ENCODE data around the gene COL27A1.

COL27A1 gene

DNA sequence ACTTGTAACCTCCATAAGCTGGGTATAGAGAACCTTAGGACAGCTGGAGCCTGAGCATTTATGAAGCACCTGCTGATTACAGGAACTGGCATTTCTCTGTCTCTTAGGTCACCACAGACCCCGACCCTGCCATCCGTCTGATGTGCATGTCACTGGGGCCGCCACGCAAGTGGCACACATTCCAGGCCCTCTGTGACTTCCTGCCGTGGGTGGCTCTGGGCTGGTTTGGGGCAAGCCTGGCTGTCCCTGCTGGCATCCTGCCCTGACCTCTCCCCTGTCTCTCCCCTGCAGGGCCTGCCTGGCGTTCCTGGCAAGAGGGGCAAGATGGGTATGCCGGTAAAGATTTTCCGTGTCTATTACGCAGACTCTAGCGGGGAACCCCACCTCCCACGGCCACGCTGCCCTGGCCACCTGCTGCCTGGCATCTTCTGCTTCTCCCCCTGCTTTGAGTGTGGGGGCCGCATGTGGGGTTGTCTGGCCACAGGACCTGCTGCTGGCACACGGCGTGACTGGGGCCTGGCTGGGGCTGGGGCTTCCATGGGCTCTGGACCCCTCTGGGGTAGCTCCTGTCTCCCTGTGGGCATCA lies 55.4 kb downstream of the COL27A1 start:
- H3K9me3 ChIP-seq (ENCODE audit: control insufficient read depth, insufficient read depth, low read depth, low read length) = no peaks in the 10 kb centered on the region
- no peaks in the 10 kb centered on the region for H3K36me3 ChIP-seq (ENCODE audit: control insufficient read depth in 2 of 2, insufficient read depth in 1 of 2, low read length in 2 of 2)
- H3K4me1 ChIP-seq (ENCODE audit: control insufficient read depth, insufficient read depth, low read length) = peaks cover 1% of the 10 kb centered on the region; the same call in 1 of the 2 replicates
- H3K27ac ChIP-seq (ENCODE audit: extremely low read depth, low read depth, low read length) = no peak overlapping the region
- POLR2A ChIA-PET = interaction anchor here (0.6 kb wide), 1 partner anchor 289 kb away, joined by 3 read pairs; no protein-coding TSS in a partner anchor
- no peak overlapping the region for H3K4me3 ChIP-seq (ENCODE audit: low read depth, low read length)
- TF ChIP-seq ZSCAN30 (tag by site-specific recombination; IDR thresholded peaks at IDR 0.05) (no peak), SP2 (tag by site-specific recombination; IDR thresholded peaks at IDR 0.05) (no peak), ZNF394 (tag by site-specific recombination; IDR thresholded peaks at IDR 0.05; ENCODE audit: borderline replicate concordance) (no peak), RBAK (tag by site-specific recombination; IDR thresholded peaks at IDR 0.05) (no peak), KLF16 (tag by site-specific recombination; IDR thresholded peaks at IDR 0.05) (no peak)
- TF ChIP-seq, protein P1, sequence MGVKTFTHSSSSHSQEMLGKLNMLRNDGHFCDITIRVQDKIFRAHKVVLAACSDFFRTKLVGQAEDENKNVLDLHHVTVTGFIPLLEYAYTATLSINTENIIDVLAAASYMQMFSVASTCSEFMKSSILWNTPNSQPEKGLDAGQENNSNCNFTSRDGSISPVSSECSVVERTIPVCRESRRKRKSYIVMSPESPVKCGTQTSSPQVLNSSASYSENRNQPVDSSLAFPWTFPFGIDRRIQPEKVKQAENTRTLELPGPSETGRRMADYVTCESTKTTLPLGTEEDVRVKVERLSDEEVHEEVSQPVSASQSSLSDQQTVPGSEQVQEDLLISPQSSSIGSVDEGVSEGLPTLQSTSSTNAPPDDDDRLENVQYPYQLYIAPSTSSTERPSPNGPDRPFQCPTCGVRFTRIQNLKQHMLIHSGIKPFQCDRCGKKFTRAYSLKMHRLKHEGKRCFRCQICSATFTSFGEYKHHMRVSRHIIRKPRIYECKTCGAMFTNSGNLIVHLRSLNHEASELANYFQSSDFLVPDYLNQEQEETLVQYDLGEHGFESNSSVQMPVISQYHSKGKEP (tag by site-specific recombination; IDR thresholded peaks at IDR 0.05) = no peak
- TF ChIP-seq, protein P2, sequence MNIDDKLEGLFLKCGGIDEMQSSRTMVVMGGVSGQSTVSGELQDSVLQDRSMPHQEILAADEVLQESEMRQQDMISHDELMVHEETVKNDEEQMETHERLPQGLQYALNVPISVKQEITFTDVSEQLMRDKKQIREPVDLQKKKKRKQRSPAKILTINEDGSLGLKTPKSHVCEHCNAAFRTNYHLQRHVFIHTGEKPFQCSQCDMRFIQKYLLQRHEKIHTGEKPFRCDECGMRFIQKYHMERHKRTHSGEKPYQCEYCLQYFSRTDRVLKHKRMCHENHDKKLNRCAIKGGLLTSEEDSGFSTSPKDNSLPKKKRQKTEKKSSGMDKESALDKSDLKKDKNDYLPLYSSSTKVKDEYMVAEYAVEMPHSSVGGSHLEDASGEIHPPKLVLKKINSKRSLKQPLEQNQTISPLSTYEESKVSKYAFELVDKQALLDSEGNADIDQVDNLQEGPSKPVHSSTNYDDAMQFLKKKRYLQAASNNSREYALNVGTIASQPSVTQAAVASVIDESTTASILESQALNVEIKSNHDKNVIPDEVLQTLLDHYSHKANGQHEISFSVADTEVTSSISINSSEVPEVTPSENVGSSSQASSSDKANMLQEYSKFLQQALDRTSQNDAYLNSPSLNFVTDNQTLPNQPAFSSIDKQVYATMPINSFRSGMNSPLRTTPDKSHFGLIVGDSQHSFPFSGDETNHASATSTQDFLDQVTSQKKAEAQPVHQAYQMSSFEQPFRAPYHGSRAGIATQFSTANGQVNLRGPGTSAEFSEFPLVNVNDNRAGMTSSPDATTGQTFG (tag by site-specific recombination; IDR thresholded peaks at IDR 0.05; ENCODE audit: borderline replicate concordance) = no peak
- CTCF ChIA-PET = no interaction called here

GRCh38 chr9:114212826-114213225 lies 57.5 kb downstream of the COL27A1 start:
- no peaks in the 10 kb centered on the region for H3K36me3 ChIP-seq (ENCODE audit: control insufficient read depth in 2 of 2, insufficient read depth in 1 of 2, low read length in 2 of 2)
- TF ChIP-seq ZFP37 (tag by site-specific recombination; IDR thresholded peaks at IDR 0.05) = no peak
- no peak for TF ChIP-seq ZNF10 (tag by site-specific recombination; IDR thresholded peaks at IDR 0.05)
- no peak for TF ChIP-seq HOXA7 (CRISPR knock-in tag; IDR thresholded peaks at IDR 0.05; ENCODE audit: borderline replicate concordance)
- TF ChIP-seq KLF8 (tag by site-specific recombination; IDR thresholded peaks at IDR 0.05) = no peak
- TF ChIP-seq ZNF514 (tag by site-specific recombination; IDR thresholded peaks at IDR 0.05) = no peak
- TF ChIP-seq ZNF747 (tag by site-specific recombination; IDR thresholded peaks at IDR 0.05) = no peak
- TF ChIP-seq KLF7 (tag by site-specific recombination; IDR thresholded peaks at IDR 0.05; ENCODE audit: borderline replicate concordance) = no peak
- no peak for TF ChIP-seq KLF16 (tag by site-specific recombination; IDR thresholded peaks at IDR 0.05)
- TF ChIP-seq ZNF157 (tag by site-specific recombination; IDR thresholded peaks at IDR 0.05) = no peak
- no peak overlapping the region for H3K4me3 ChIP-seq (ENCODE audit: low read depth, low read length)
- CTCF ChIA-PET = no interaction called here
- no peaks in the 10 kb centered on the region for H3K9me3 ChIP-seq (ENCODE audit: control insufficient read depth, insufficient read depth, low read depth, low read length)
- peaks cover 3% of the 10 kb centered on the region; the same call in 1 of the 2 replicates for H3K4me1 ChIP-seq (ENCODE audit: control insufficient read depth, insufficient read depth, low read length)
- H3K27ac ChIP-seq (ENCODE audit: extremely low read depth, low read depth, low read length) = no peak overlapping the region
- POLR2A ChIA-PET = no interaction called here

- CTCF ChIA-PET = no interaction called here
- POLR2A ChIA-PET = no interaction called here
- H3K27ac ChIP-seq (ENCODE audit: extremely low read depth, low read depth, low read length) = no peak overlapping the region
- H3K4me3 ChIP-seq (ENCODE audit: low read depth, low read length) = no peak overlapping the region
- H3K9me3 ChIP-seq (ENCODE audit: control insufficient read depth, insufficient read depth, low read depth, low read length) = no peaks in the 10 kb centered on the region
- no peaks in the 10 kb centered on the region for H3K36me3 ChIP-seq (ENCODE audit: control insufficient read depth in 2 of 2, insufficient read depth in 1 of 2, low read length in 2 of 2)
- peaks cover 3% of the 10 kb centered on the region; the same call in 1 of the 2 replicates for H3K4me1 ChIP-seq (ENCODE audit: control insufficient read depth, insufficient read depth, low read length)
- TF ChIP-seq ZSCAN23 (tag by site-specific recombination; IDR thresholded peaks at IDR 0.05) = no peak
Observed at GRCh38 chr9:114213566-114213965, 58.2 kb downstream of the COL27A1 start.

Data from HEK293 (cell line).